Epithelial cell of proximal tubule (primary cell): ENCODE measurements around the gene TBC1D21. TPM values are rescaled to one million over a fixed set of nuclear protein-coding genes. Genes with fewer than 3 reads are reported as not detected.

Experiments used
- DNase-seq: peaks from one replicate; pipeline ENCODE4 v3.0.0-alpha.2; 2011; ENCODE audit warnings: low read depth
- H3K4me3 ChIP-seq: 2 replicates; pipeline ENCODE4 v1.5.1; 2011; ENCODE audit warnings: low read depth, mild to moderate bottlenecking, low read length
- CTCF ChIP-seq: conservative IDR thresholded peaks from 2 replicates; pipeline ENCODE4 v1.5.1; 2012; ENCODE audit warnings: low read depth, mild to moderate bottlenecking, low read length
- total RNA-seq: library from RNA; depleted of rRNA; stranded (reverse); fragments of >200 nt; gene quantifications from 2 replicates; pipeline ENCODE4 v1.2.3, GENCODE V29; 2015

Gene TBC1D21
- total RNA-seq, 1 donor from 2014 or later = not detected

- no peak for TF ChIP-seq CTCF
- DNase-seq = no peak
- peak overlapping the region; percentile 62 for H3K4me3 ChIP-seq
These were observed 52.5 kb downstream of the TBC1D21 start for GRCh38 chr15:73925848-73926218.

- no peak for DNase-seq
- peak within 1 kb of the TSS; percentile 62 for H3K4me3 ChIP-seq
- TF ChIP-seq CTCF = no peak
These were observed 53.0 kb downstream of the TBC1D21 start, which contains the start of gene LOXL1 for GRCh38 chr15:73926219-73927002. TSS of gene LOXL1 (plus strand) at chr15:73926462. CDS start at chr15:73926784, 322 bp downstream.

GRCh38 chr15:73927003-73927475 lies 53.7 kb downstream of the TBC1D21 start:
- TF ChIP-seq CTCF = no peak
- no peak for DNase-seq
- H3K4me3 ChIP-seq = peak overlapping the region; percentile 62

GRCh38 chr15:73927476-73928240 lies 54.3 kb downstream of the TBC1D21 start:
- peak; percentile 59 for TF ChIP-seq CTCF
- no peak for DNase-seq
- H3K4me3 ChIP-seq = peak overlapping the region; percentile 62

GRCh38 chr15:73928241-73928579 lies 54.8 kb downstream of the TBC1D21 start:
- TF ChIP-seq CTCF = no peak
- no peak for DNase-seq
- H3K4me3 ChIP-seq = peak overlapping the region; percentile 62

GRCh38 chr15:73928971-73929627 lies 55.7 kb downstream of the TBC1D21 start:
- no peak overlapping the region for H3K4me3 ChIP-seq
- no peak for TF ChIP-seq CTCF
- DNase-seq = no peak
